GM23338 (cell line): ENCODE measurements around the gene TUFT1. TPM values are rescaled to one million over a fixed set of nuclear protein-coding genes. Genes with fewer than 3 reads are reported as not detected.

Experiments
- ATAC-seq: fragments of 200-7000 bp; cut with Tn5 transposase; 3 replicates; pipeline ENCODE4 v1.9.1; 2020
- DNase-seq: peaks from one replicate; pipeline ENCODE4 v3.0.0-alpha.2; 2015; ENCODE audit warnings: low spot score
- H2AFZ ChIP-seq: fragments of 200-600 bp; sonication (generic); 2 replicates; pipeline ENCODE4 v1.8.0; 2016; ENCODE audit warnings: antibody characterized with exemption, mild to moderate bottlenecking, moderate library complexity
- H3F3A ChIP-seq: fragments of 200-600 bp; sonication (generic); replicated peaks from 2 replicates; pipeline ENCODE4 v1.8.0; 2017; ENCODE audit warnings: antibody characterized with exemption, mixed run types, low read depth
- H3K27ac ChIP-seq: fragments of 200-600 bp; sonication (generic); 2 replicates; pipeline ENCODE4 v1.6.1; 2016; ENCODE audit warnings: low read depth
- H3K27me3 ChIP-seq: fragments of 200-600 bp; sonication (generic); 2 replicates; pipeline ENCODE4 v1.8.0; 2016; ENCODE audit warnings: mild to moderate bottlenecking, mixed run types, moderate library complexity; ENCODE audit not compliant: insufficient read depth
- H3K36me3 ChIP-seq: fragments of 200-600 bp; sonication (generic); 2 replicates; pipeline ENCODE4 v1.8.0; 2016; ENCODE audit warnings: mild to moderate bottlenecking; ENCODE audit not compliant: insufficient read depth
- H3K4me1 ChIP-seq: fragments of 200-600 bp; sonication (generic); 2 replicates; pipeline ENCODE4 v1.8.0; 2016; ENCODE audit warnings: mild to moderate bottlenecking, moderate library complexity; ENCODE audit not compliant: insufficient read depth
- H3K4me2 ChIP-seq: fragments of 200-600 bp; sonication (generic); 2 replicates; pipeline ENCODE4 v1.7.1; 2017; ENCODE audit warnings: mixed run types
- H3K4me3 ChIP-seq: fragments of 200-600 bp; sonication (generic); 2 replicates; pipeline ENCODE4 v1.6.1; 2016; ENCODE audit warnings: mixed run types
- H3K79me2 ChIP-seq: fragments of 200-600 bp; sonication (generic); replicated peaks from 2 replicates; pipeline ENCODE4 v1.8.0; 2017; ENCODE audit warnings: mild to moderate bottlenecking; ENCODE audit not compliant: insufficient read depth
- H3K9me2 ChIP-seq: fragments of 200-600 bp; sonication (generic); 2 replicates; pipeline ENCODE4 v1.8.0; 2017; ENCODE audit not compliant: insufficient read depth
- H4K20me1 ChIP-seq: fragments of 200-600 bp; sonication (generic); replicated peaks from 2 replicates; pipeline ENCODE4 v1.8.0; 2017; ENCODE audit warnings: mild to moderate bottlenecking; ENCODE audit not compliant: insufficient read depth
- H3K27ac Mint-ChIP-seq: 2 replicates; pipeline ENCODE4 v1.8.0; 2020; ENCODE audit warnings: inconsistent platforms, mild to moderate bottlenecking, moderate library complexity, mixed read lengths
- H3K27me3 Mint-ChIP-seq: 3 replicates; pipeline ENCODE4 v1.8.0; 2022; ENCODE audit warnings: low read depth, mild to moderate bottlenecking, moderate library complexity, mixed read lengths, inconsistent platforms; ENCODE audit not compliant: insufficient read depth, poor library complexity
- H3K36me3 Mint-ChIP-seq: 3 replicates; pipeline ENCODE4 v1.8.0; 2021; ENCODE audit warnings: low read depth, mild to moderate bottlenecking, inconsistent platforms, moderate library complexity, mixed read lengths
- H3K4me1 Mint-ChIP-seq: 3 replicates; pipeline ENCODE4 v1.8.0; 2020; ENCODE audit warnings: mild to moderate bottlenecking, inconsistent platforms, mixed read lengths
- H3K4me3 Mint-ChIP-seq: 3 replicates; pipeline ENCODE4 v1.8.0; 2021; ENCODE audit warnings: moderate library complexity, mild to moderate bottlenecking, inconsistent platforms, mixed read lengths
- H3K9me3 Mint-ChIP-seq: 3 replicates; pipeline ENCODE4 v1.8.0; 2020; ENCODE audit warnings: moderate library complexity, mild to moderate bottlenecking, inconsistent platforms, mixed read lengths
- CREB1 ChIP-seq: fragments of 250-450 bp; sonication (Bioruptor Pico); IDR thresholded peaks from 2 replicates; pipeline ENCODE4 v1.5.0; 2020; ENCODE audit warnings: low read depth, mild to moderate bottlenecking, moderate library complexity
- EZH2phosphoT487 ChIP-seq: fragments of 200-600 bp; sonication (generic); IDR thresholded peaks from one replicate; pipeline ENCODE4 v1.8.1; 2018; ENCODE audit warnings: antibody characterized with exemption; ENCODE audit not compliant: unreplicated experiment
- NANOG ChIP-seq: IDR thresholded peaks from 2 replicates; pipeline ENCODE4 v1.6.1; 2016; ENCODE audit warnings: antibody characterized with exemption, borderline replicate concordance
- ZNF114 ChIP-seq: fragments of 250-450 bp; sonication (Bioruptor Pico); IDR thresholded peaks from 2 replicates; pipeline ENCODE4 v1.5.0; 2020; ENCODE audit warnings: mild to moderate bottlenecking, moderate library complexity
- ZNF331 ChIP-seq: fragments of 250-450 bp; sonication (Bioruptor Pico); IDR thresholded peaks from 2 replicates; pipeline ENCODE4 v1.5.0; 2020; ENCODE audit warnings: low read depth, mild to moderate bottlenecking, moderate library complexity
- polyA plus RNA-seq: library from polyadenylated mRNA; unstranded; fragments of >200 nt; fragmentation: Nextera tagmentation; extraction: Ambion mirVana; gene quantifications from 2 replicates; pipeline ENCODE4 v1.2.1, GENCODE V29; 2016
- total RNA-seq: library from RNA; depleted of rRNA; stranded (reverse); fragments of >200 nt; shearing (Covaris generic); gene quantifications from 2 replicates; pipeline ENCODE4 v1.2.3, GENCODE V29; 2014
- TF ChIP-seq, protein P1 (sequence below): fragments of 250-450 bp; sonication (Bioruptor Pico); IDR thresholded peaks from 2 replicates; pipeline ENCODE4 v1.5.0; 2020; ENCODE audit warnings: mild to moderate bottlenecking, moderate library complexity
- TF ChIP-seq, protein P2 (sequence below): IDR thresholded peaks from one replicate; pipeline ENCODE4 v1.6.1; 2018; ENCODE audit warnings: antibody characterized with exemption; ENCODE audit not compliant: unreplicated experiment

TUFT1 gene
- total and polyA plus RNA-seq, 2 experiments from 2014 or later, result 6.0 to 11.9 TPM

DNA sequence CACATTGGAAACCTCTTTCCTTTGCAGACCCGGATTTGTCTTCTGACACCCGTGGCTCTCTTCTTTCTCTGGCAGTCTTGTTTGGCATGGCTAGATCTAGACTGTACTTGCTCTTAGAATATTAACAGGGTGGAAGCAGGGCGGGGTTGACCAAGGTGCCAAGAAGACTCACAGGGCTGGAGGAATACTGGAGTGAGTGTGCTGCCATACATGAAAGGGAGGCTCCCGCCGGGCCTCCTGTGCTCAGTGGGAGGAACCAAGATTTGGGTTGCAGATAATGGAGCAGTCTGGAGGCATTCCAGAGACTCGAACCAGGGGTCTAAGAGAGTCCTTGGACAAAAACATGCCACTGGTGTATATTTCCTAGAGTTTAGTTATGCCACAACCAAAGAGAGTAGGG, 44.2 kb downstream of the TUFT1 start:
- H3K27me3 Mint-ChIP-seq, result peaks cover 2% of the 10 kb centered on the region
- no peak overlapping the region for H3K4me3 ChIP-seq
- no peaks in the 10 kb centered on the region; the same call in 2 of the 3 replicates for H3K9me3 Mint-ChIP-seq
- H3K4me2 ChIP-seq, result no peak overlapping the region
- H3K4me3 Mint-ChIP-seq, result no peak overlapping the region
- no peak overlapping the region for H2AFZ ChIP-seq
- H3K36me3 Mint-ChIP-seq, result peaks cover 3% of the 10 kb centered on the region; the same call in 1 of the 3 replicates
- peaks cover 6% of the 10 kb centered on the region for H3K4me1 Mint-ChIP-seq
- DNase-seq (no peak), ATAC-seq (no peak; the same call in 2 of the 3 replicates)
- 0 out of 2 replicates have a peak, but pooled peaks cover 5% of the 10 kb centered on the region for H3K4me1 ChIP-seq
- H3K9me2 ChIP-seq, result no peaks in the 10 kb centered on the region
- 0 out of 2 replicates have a peak overlapping the region, but pooled peaks have one; percentile 32 for H3K27ac ChIP-seq
- TF ChIP-seq, protein P1, sequence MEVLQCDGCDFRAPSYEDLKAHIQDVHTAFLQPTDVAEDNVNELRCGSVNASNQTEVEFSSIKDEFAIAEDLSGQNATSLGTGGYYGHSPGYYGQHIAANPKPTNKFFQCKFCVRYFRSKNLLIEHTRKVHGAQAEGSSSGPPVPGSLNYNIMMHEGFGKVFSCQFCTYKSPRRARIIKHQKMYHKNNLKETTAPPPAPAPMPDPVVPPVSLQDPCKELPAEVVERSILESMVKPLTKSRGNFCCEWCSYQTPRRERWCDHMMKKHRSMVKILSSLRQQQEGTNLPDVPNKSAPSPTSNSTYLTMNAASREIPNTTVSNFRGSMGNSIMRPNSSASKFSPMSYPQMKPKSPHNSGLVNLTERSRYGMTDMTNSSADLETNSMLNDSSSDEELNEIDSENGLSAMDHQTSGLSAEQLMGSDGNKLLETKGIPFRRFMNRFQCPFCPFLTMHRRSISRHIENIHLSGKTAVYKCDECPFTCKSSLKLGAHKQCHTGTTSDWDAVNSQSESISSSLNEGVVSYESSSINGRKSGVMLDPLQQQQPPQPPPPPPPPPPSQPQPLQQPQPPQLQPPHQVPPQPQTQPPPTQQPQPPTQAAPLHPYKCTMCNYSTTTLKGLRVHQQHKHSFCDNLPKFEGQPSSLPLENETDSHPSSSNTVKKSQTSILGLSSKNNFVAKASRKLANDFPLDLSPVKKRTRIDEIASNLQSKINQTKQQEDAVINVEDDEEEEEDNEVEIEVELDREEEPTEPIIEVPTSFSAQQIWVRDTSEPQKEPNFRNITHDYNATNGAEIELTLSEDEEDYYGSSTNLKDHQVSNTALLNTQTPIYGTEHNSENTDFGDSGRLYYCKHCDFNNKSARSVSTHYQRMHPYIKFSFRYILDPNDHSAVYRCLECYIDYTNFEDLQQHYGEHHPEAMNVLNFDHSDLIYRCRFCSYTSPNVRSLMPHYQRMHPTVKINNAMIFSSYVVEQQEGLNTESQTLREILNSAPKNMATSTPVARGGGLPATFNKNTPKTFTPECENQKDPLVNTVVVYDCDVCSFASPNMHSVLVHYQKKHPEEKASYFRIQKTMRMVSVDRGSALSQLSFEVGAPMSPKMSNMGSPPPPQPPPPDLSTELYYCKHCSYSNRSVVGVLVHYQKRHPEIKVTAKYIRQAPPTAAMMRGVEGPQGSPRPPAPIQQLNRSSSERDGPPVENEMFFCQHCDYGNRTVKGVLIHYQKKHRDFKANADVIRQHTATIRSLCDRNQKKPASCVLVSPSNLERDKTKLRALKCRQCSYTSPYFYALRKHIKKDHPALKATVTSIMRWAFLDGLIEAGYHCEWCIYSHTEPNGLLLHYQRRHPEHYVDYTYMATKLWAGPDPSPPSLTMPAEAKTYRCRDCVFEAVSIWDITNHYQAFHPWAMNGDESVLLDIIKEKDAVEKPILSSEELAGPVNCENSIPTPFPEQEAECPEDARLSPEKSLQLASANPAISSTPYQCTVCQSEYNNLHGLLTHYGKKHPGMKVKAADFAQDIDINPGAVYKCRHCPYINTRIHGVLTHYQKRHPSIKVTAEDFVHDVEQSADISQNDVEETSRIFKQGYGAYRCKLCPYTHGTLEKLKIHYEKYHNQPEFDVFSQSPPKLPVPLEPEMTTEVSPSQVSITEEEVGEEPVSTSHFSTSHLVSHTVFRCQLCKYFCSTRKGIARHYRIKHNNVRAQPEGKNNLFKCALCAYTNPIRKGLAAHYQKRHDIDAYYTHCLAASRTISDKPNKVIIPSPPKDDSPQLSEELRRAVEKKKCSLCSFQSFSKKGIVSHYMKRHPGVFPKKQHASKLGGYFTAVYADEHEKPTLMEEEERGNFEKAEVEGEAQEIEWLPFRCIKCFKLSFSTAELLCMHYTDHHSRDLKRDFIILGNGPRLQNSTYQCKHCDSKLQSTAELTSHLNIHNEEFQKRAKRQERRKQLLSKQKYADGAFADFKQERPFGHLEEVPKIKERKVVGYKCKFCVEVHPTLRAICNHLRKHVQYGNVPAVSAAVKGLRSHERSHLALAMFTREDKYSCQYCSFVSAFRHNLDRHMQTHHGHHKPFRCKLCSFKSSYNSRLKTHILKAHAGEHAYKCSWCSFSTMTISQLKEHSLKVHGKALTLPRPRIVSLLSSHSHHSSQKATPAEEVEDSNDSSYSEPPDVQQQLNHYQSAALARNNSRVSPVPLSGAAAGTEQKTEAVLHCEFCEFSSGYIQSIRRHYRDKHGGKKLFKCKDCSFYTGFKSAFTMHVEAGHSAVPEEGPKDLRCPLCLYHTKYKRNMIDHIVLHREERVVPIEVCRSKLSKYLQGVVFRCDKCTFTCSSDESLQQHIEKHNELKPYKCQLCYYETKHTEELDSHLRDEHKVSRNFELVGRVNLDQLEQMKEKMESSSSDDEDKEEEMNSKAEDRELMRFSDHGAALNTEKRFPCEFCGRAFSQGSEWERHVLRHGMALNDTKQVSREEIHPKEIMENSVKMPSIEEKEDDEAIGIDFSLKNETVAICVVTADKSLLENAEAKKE (CRISPR knock-in tag), result no peak
- TF ChIP-seq ZNF331 (CRISPR knock-in tag) (no peak), NANOG (no peak), EZH2phosphoT487 (no peak), CREB1 (CRISPR knock-in tag) (no peak), ZNF114 (CRISPR knock-in tag) (no peak)
- TF ChIP-seq, protein P2, sequence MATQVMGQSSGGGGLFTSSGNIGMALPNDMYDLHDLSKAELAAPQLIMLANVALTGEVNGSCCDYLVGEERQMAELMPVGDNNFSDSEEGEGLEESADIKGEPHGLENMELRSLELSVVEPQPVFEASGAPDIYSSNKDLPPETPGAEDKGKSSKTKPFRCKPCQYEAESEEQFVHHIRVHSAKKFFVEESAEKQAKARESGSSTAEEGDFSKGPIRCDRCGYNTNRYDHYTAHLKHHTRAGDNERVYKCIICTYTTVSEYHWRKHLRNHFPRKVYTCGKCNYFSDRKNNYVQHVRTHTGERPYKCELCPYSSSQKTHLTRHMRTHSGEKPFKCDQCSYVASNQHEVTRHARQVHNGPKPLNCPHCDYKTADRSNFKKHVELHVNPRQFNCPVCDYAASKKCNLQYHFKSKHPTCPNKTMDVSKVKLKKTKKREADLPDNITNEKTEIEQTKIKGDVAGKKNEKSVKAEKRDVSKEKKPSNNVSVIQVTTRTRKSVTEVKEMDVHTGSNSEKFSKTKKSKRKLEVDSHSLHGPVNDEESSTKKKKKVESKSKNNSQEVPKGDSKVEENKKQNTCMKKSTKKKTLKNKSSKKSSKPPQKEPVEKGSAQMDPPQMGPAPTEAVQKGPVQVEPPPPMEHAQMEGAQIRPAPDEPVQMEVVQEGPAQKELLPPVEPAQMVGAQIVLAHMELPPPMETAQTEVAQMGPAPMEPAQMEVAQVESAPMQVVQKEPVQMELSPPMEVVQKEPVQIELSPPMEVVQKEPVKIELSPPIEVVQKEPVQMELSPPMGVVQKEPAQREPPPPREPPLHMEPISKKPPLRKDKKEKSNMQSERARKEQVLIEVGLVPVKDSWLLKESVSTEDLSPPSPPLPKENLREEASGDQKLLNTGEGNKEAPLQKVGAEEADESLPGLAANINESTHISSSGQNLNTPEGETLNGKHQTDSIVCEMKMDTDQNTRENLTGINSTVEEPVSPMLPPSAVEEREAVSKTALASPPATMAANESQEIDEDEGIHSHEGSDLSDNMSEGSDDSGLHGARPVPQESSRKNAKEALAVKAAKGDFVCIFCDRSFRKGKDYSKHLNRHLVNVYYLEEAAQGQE, result no peak
- no peaks in the 10 kb centered on the region for H4K20me1 ChIP-seq
- H3K27me3 ChIP-seq, result no peaks in the 10 kb centered on the region
- H3K27ac Mint-ChIP-seq, result peak overlapping the region; percentile 36
- no peaks in the 10 kb centered on the region for H3F3A ChIP-seq
- H3K36me3 ChIP-seq, result no peaks in the 10 kb centered on the region
- H3K79me2 ChIP-seq, result no peaks in the 10 kb centered on the region
